HG03442 (cell line): ENCODE data around the gene ACOX3.
"Not testable (repeated sequence)": the region's sequence is repeated elsewhere in the genome, so short reads cannot be mapped to it uniquely, and the experiment has no call there.

Experiments used
- ATAC-seq: cut with Tn5 transposase; IDR thresholded peaks from one replicate; pipeline ENCODE4 v1.9.1; 2021; ENCODE audit warnings: mild to moderate bottlenecking, moderate library complexity; ENCODE audit not compliant: unreplicated experiment

ACOX3 gene

GRCh38 chr4:8440492-8441311 lies at the start of gene ACOX3, which contains the start of gene TRMT44:
TSS of gene ACOX3 (minus strand) at chr4:8440723. CDS start at chr4:8416521, 24,202 bp downstream.
TSS of gene TRMT44 (plus strand) at chr4:8440777. CDS start at chr4:8440823, 46 bp downstream.
- ATAC-seq: peak; percentile 84

GRCh38 chr4:8488791-8489369 lies 48.4 kb upstream of the ACOX3 start:
- no peak for ATAC-seq

- ATAC-seq: not testable (repeated sequence)
These were observed 46.1 kb upstream of the ACOX3 start for GRCh38 chr4:8486643-8487042.

- no peak for ATAC-seq
These were observed 39.7 kb upstream of the ACOX3 start for GRCh38 chr4:8480221-8480620.

- no peak for ATAC-seq
These were observed 38.5 kb upstream of the ACOX3 start for GRCh38 chr4:8478801-8479744.

- no peak for ATAC-seq
These were observed 37.8 kb upstream of the ACOX3 start for GRCh38 chr4:8478371-8478770.

- no peak for ATAC-seq
These were observed 37.2 kb upstream of the ACOX3 start for GRCh38 chr4:8477676-8478075.

- no peak for ATAC-seq
These were observed 36.6 kb upstream of the ACOX3 start for GRCh38 chr4:8477095-8477635.

GRCh38 chr4:8475751-8476575 lies 35.4 kb upstream of the ACOX3 start:
- no peak for ATAC-seq

GRCh38 chr4:8474856-8475255 lies 34.3 kb upstream of the ACOX3 start:
- no peak for ATAC-seq

- no peak for ATAC-seq
These were observed 33.5 kb upstream of the ACOX3 start for GRCh38 chr4:8473920-8474590.

- no peak for ATAC-seq
These were observed 32.8 kb upstream of the ACOX3 start for GRCh38 chr4:8473198-8473919.

- ATAC-seq: no peak
These were observed 32.2 kb upstream of the ACOX3 start for GRCh38 chr4:8472689-8473197.

- ATAC-seq: no peak
These were observed 31.7 kb upstream of the ACOX3 start for GRCh38 chr4:8472158-8472688.

GRCh38 chr4:8471211-8471875 lies 30.8 kb upstream of the ACOX3 start:
- no peak for ATAC-seq

- no peak for ATAC-seq
These were observed 30.0 kb upstream of the ACOX3 start for GRCh38 chr4:8470451-8471024.

GRCh38 chr4:8469550-8469949 lies 29.0 kb upstream of the ACOX3 start:
- no peak for ATAC-seq
